Stimulated activated CD8-positive, alpha-beta memory T cell treated with anti-CD3 and anti-CD28 coated beads, Interleukin-12 subunit alpha, Interleukin-12 subunit beta, amount 100 ng/mL, for 1 hour (primary cell): ENCODE measurements around the gene GALNT9.
"Not testable (repeated sequence)": the region's sequence is repeated elsewhere in the genome, so short reads cannot be mapped to it uniquely, and the experiment has no call there.

Experiments
- DNase-seq: peaks from one replicate; pipeline ENCODE4 v3.0.0-alpha.2; 2020; ENCODE audit warnings: low read depth

Gene GALNT9

GRCh38 chr12:132329036-132329719 is at the start of gene GALNT9:
Gene GALNT9 (minus strand): TSS chr12:132329589. CDS start chr12:132329203, 386 bp downstream.
- no peak for DNase-seq

- not testable (repeated sequence) for DNase-seq
These were observed 49.7 kb upstream of the GALNT9 start for GRCh38 chr12:132379057-132379456.

DNA sequence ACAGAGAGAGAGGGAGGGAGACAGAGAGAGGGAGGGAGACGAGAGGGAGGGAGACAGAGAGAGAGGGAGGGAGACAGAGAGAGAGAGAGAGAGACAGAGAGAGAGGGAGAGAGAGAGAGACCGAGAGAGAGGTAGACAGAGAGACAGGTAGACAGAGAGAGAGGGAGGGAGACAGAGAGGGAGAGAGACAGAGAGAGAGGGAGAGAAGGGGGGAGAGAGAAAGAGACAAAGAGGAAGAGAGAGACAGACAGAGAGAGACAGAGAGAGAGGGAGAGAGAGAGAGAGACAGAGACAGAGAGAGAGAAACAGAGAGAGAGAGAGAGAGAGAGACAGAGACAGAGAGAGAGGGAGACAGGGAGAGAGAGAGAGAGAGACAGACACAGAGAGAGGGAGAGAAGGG is 47.8 kb upstream of the GALNT9 start:
- no peak for DNase-seq

GRCh38 chr12:132376464-132376830 is 47.1 kb upstream of the GALNT9 start:
- no peak for DNase-seq

DNA sequence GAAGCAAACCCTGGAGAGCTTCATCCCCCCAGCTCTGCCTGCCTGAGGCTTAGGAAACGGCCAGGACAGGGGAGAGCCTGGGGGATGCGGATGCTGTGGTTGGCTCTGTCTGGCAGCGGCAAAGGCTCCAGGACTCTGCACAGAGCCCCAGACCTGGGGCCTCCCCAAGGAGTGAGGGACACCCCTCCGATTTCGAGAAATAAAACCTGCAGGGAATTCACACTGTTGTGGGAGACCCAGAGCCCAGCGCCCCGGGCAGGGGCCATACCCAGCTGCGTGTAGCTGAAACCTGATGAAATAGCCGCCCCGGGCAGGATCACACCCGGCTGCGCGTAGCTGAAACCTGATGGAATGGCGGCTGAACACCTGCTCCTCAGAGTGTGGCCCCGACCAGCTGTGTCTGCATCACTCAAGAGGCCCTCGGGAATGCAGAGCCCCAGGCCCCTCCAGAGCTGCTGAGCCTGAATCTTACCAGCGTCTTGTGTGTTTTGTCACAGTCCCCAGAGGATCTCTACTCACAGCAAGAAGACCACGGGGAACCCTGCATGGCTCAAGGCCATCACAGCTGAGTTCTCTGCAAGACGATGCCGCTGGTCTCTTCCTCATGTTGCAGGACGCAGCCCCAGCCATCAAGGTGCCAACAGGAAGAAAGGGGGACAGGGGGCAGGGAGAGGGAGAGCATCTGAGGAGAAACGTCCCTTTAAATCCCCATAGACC is 46.5 kb upstream of the GALNT9 start:
- DNase-seq, result no peak

GRCh38 chr12:132374612-132375445 is 45.4 kb upstream of the GALNT9 start:
- no peak for DNase-seq

DNA sequence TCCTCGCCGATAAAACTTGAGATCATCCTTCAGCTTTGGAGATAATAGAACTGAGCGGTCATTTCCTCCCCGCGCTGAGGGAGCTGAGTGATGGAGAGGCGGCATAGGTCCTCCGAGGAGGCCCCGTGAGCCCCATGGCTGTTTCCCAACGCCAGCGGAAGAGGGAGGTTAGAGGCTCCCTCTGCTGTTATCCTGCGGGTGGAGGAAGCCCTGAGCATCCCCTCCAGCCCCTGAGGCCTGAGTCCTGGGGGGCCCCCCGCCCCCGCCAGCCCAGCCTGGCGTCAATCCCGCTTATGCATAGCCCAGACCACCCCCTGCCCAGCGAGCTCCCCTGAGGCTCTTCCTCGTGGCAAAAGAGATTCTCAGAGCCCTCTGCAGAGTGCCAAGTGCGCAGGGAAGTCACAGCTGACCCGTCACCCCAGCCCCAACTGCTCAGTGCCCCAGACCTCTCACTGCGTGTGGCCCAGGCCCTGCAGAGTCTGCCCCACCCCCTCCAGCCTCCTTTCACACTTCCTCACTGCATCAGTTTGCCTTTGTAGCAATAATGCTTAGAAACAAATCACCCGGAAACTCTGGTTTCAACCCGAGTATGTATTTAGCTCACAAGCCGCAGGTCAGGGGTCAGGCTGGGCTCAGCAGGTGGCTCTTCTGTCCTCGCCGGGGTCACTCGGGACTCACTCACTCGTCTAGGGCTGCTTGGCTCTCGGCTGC is 44.7 kb upstream of the GALNT9 start:
- DNase-seq, result no peak

GRCh38 chr12:132367852-132368251 is 38.5 kb upstream of the GALNT9 start:
- DNase-seq, result no peak

GRCh38 chr12:132367071-132367851 is 37.9 kb upstream of the GALNT9 start:
- no peak for DNase-seq

DNA sequence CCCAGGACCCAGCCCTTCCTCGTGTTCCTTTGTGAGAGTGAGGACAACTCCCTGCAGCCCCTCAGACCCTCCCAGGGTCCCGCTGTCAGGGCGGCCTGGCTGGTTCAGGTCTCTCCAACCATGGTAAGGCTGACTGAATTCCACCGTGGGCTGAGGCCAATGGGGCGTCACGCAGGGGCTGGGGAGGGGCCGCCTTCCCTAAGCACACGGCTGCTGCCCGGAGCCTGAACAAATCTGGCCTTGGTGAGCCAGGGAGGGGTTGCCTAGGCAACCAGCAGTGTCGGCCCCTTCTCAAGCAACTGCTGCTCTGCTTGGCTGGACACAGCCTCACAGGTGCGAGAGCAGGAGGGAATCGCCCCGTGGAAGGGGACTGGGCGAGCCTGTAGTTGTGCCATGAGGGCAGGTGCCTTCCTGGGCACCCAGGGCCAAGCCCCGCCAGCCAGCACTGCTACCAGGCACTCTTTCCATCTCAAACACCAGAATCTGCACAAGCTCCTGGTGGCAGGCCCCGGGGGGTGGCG is 37.0 kb upstream of the GALNT9 start:
- no peak for DNase-seq

GRCh38 chr12:132365226-132365625 is 35.8 kb upstream of the GALNT9 start:
- DNase-seq, result no peak

GRCh38 chr12:132364348-132364902 is 35.0 kb upstream of the GALNT9 start:
- no peak for DNase-seq

GRCh38 chr12:132363661-132364347 is 34.4 kb upstream of the GALNT9 start:
- no peak for DNase-seq

- DNase-seq, result no peak
These were observed 33.7 kb upstream of the GALNT9 start for GRCh38 chr12:132362996-132363660.

DNA sequence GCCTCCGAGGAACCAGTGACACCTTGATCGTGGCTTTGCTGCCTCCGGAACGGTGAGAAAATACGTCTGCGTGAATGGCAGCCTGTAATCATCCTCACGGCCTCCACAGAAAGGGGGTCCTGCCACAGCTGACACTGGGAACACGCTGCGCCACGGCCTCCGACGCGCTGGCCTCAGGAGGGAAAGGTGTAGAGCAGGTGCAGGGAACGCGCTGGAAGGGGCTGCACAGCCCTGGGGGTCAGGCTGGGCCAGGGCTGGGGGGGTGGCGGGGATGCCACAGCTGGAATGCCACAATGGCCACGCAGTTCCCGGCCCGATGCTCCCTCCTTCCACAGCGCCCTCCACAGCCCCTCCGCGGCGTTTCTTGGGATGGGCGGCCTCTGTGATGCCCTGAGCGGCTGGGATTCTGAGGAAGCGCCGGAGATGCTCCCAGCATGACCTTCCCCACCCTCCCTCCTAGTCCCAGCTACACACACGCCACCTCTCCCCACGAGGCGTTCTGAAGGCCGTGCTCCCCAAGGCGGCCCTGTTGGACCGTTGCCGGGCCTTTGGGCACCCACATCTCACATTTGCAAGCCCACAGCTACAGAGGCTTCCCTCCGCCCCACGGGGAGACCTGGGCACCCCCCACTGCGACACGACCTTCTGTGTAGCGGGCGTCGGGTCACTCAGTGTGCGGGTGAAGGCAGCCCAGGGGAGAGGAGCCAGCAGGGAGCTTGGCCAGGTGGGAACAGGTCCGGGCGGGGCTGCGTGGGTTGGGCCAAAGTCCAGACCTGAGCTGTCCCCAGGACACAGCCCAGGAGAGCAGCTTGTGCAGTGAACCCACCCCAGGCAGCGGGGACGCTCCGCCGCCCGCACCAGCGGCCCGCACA is 31.8 kb upstream of the GALNT9 start:
- no peak for DNase-seq

- DNase-seq, result no peak
These were observed 31.0 kb upstream of the GALNT9 start for GRCh38 chr12:132360410-132360809.

DNA sequence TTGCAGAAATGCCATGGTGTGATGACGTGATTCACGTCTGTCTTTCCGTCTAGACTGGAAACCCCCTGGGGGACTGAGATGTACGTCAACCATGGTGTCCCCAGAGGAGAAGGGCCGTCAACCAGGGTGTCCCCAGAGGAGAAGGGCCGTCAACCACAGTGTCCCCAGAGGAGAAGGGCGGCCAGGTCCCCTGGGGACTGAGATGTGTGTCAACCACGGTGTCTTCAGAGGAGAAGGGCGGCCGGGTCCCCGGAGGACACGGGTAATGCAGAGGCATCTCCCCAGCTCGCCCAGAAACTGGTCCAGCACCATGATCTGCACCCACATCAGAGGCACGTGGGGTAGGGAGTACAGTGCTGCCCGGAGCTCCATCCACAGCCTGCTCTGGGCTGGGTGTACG is 30.6 kb upstream of the GALNT9 start:
- no peak for DNase-seq

DNA sequence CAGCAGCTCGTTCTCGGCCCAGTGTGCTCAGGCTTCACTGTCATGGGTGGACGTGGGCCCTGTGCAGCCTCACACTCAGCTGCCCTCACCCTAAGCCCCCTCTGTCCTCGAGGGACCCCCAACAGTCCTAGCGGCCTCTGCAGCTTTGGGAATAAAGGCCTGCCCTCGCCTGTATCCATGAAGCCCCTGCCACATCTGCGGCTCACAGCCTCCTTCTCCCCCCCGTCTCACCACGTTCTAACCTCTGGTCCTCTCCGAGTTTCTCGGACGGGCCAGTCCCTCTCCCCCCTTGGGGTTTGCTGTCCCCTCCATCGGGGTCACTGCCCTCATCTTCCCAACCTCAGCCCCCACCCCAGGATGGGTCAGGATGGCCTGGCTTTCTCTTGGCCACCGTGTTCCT is 30.2 kb upstream of the GALNT9 start:
- DNase-seq, result no peak
